ENCODE measurements around the gene ESYT3. TPM values are rescaled to one million over a fixed set of nuclear protein-coding genes. Genes with fewer than 3 reads are reported as not detected.

The ESYT3 gene
- total RNA-seq, 2 donors from 2014 or later = 2.0 to 6.0 TPM

GRCh38 chr3:138497851-138498250 is 63.4 kb downstream of the ESYT3 start:
- no peak overlapping the region for H3K4me3 ChIP-seq
- H3K36me3 ChIP-seq (replicated peaks in 1 of 2; ENCODE audit: insufficient read depth in 1 of 2, low read depth in 2 of 2) = peaks cover 0 to 3% of the 10 kb centered on the region in 2 donors
- TF ChIP-seq POLR2A (IDR thresholded peaks at IDR 0.05) (no peak), CTCF (IDR thresholded peaks at IDR 0.05) (no peak)
- H3K9me3 ChIP-seq = no peaks in the 10 kb centered on the region
- peak overlapping the region in 1 of 4 donors; percentile 55 for H3K27ac ChIP-seq
- ATAC-seq (no peak), DNase-seq (no peak)
- peaks cover 9% of the 10 kb centered on the region for H3K4me1 ChIP-seq
- H3K27me3 ChIP-seq = peaks cover 0 to 3% of the 10 kb centered on the region in 2 donors
- intact Hi-C loops (cut with DNase I) = no loop called here
- 49 to 53% methylated on average over 1 of the region's 1 CpG for WGBS, 2 donors

- DNase-seq = no peak
- H3K4me3 ChIP-seq = no peak overlapping the region
- intact Hi-C loops (cut with DNase I) = no loop called here
- H3K4me1 ChIP-seq = peaks cover 9% of the 10 kb centered on the region
- ATAC-seq = no peak
- no peak for TF ChIP-seq POLR2A (IDR thresholded peaks at IDR 0.05)
- TF ChIP-seq CTCF (IDR thresholded peaks at IDR 0.05) = no peak
- H3K27me3 ChIP-seq = peaks cover 0 to 3% of the 10 kb centered on the region in 2 donors
- no peak overlapping the region for H3K27ac ChIP-seq
- H3K9me3 ChIP-seq = no peaks in the 10 kb centered on the region
- peaks cover 0 to 2% of the 10 kb centered on the region in 2 donors for H3K36me3 ChIP-seq (replicated peaks in 1 of 2; ENCODE audit: insufficient read depth in 1 of 2, low read depth in 2 of 2)
Measured at GRCh38 chr3:138498991-138499390, 64.6 kb downstream of the ESYT3 start.

GRCh38 chr3:138507524-138507923 is 73.1 kb downstream of the ESYT3 start:
- intact Hi-C loops (cut with DNase I) = no loop called here
- ATAC-seq = no peak
- WGBS, 2 donors = 94 to 99% methylated on average over 3 of the region's 3 CpGs

GRCh38 chr3:138509586-138509985 is 75.2 kb downstream of the ESYT3 start:
- TF ChIP-seq CTCF (IDR thresholded peaks at IDR 0.05) = no peak
- no peak for TF ChIP-seq POLR2A (IDR thresholded peaks at IDR 0.05)
- 93 to 100% methylated on average over 2 of the region's 2 CpGs for WGBS, 2 donors
- Histone ChIP-seq H3K27ac (no peak overlapping the region), H3K36me3 (replicated peaks in 1 of 2; ENCODE audit: insufficient read depth in 1 of 2, low read depth in 2 of 2) (peaks cover 0 to 2% of the 10 kb centered on the region in 2 donors), H3K9me3 (no peaks in the 10 kb centered on the region), H3K4me3 (no peak overlapping the region), H3K4me1 (no peaks in the 10 kb centered on the region), H3K27me3 (no peaks in the 10 kb centered on the region)
- intact Hi-C loops (cut with DNase I) = no loop called here
- DNase-seq = no peak
- ATAC-seq = no peak

More at GRCh38 chr3:138507524-138507923, 73.1 kb downstream of the ESYT3 start:
- Histone ChIP-seq H3K36me3 (replicated peaks in 1 of 2; ENCODE audit: insufficient read depth in 1 of 2, low read depth in 2 of 2) (peaks cover 0 to 2% of the 10 kb centered on the region in 2 donors), H3K27me3 (no peaks in the 10 kb centered on the region), H3K27ac (no peak overlapping the region), H3K4me3 (no peak overlapping the region), H3K4me1 (no peaks in the 10 kb centered on the region), H3K9me3 (no peaks in the 10 kb centered on the region)
- TF ChIP-seq CTCF (IDR thresholded peaks at IDR 0.05) (no peak), POLR2A (IDR thresholded peaks at IDR 0.05) (no peak)
- DNase-seq = no peak

- DNase-seq = no peak
- H3K4me1 ChIP-seq = no peaks in the 10 kb centered on the region
- H3K27me3 ChIP-seq = no peaks in the 10 kb centered on the region
- TF ChIP-seq POLR2A (IDR thresholded peaks at IDR 0.05) (no peak), CTCF (IDR thresholded peaks at IDR 0.05) (no peak)
- intact Hi-C loops (cut with DNase I) = no loop called here
- peaks cover 0 to 2% of the 10 kb centered on the region in 2 donors for H3K36me3 ChIP-seq (replicated peaks in 1 of 2; ENCODE audit: insufficient read depth in 1 of 2, low read depth in 2 of 2)
- no peak overlapping the region for H3K4me3 ChIP-seq
- H3K9me3 ChIP-seq = no peaks in the 10 kb centered on the region
- ATAC-seq = no peak
- H3K27ac ChIP-seq = no peak overlapping the region
Measured at GRCh38 chr3:138511945-138512344, 77.5 kb downstream of the ESYT3 start.

All from body of pancreas (tissue), 4 donors.